ENCODE measurements around the gene P4HA2.
"Not testable (repeated sequence)": the region's sequence is repeated elsewhere in the genome, so short reads cannot be mapped to it uniquely, and the experiment has no call there.

The P4HA2 gene

GRCh38 chr5:132203916-132204315 lies 23.7 kb downstream of the P4HA2 start:
- no peak for DNase-seq (ENCODE audit: low read depth in 2 of 3, low spot score in 2 of 3)

DNA sequence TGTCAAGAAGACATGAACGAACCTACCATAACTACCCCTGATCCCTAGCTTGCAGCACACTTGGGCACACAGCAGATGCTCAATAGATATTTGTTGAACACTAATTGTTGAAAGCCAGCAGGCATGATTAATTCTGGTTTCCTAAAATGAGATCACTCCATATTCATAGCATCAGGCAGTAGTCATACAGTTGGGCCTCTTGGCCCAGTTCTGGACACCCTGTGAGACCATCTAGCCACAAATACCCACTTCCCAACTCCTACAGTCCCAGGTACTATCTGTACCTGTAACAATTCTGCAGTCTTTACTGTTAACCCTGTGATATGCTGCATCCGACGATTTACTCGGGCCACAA lies 24.2 kb downstream of the P4HA2 start:
- no peak for DNase-seq (ENCODE audit: low read depth in 2 of 3, low spot score in 2 of 3)

DNA sequence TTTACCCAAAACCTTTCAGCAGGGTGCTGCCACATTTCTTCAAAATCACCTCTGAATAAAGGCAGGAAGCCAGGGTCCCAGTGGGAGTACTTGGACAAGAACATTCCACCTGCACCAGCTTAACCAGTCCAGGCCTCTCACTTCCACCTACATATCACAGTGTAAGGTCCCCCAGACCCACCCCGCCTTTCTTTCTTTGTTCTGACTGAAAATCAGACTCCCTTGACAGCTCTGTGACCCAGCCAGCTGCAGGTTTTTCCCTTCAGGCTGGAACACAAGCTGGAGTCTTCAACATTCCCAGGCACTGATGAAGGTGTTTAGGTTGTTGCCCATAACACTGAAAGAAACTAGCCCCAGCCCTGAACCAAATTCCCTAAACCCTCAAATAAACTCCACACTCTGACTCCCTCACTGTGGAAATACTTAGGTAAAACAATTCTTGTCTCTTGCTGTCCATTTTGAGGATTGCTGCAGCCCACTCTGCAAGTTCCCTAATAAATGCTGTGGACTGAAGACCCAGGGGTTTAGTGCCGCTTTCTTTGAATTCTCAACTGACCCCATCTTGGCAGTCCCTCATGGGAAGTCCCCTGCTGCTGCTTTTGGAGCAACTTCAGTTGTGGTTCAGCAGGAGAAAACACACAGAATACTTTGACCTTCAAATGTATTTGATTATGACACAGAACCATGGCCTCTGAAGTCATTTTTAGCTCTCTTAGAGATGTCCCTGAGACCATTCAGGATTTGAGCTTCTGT lies 24.8 kb downstream of the P4HA2 start:
- DNase-seq (ENCODE audit: low read depth in 2 of 3, low spot score in 2 of 3) = no peak

DNA sequence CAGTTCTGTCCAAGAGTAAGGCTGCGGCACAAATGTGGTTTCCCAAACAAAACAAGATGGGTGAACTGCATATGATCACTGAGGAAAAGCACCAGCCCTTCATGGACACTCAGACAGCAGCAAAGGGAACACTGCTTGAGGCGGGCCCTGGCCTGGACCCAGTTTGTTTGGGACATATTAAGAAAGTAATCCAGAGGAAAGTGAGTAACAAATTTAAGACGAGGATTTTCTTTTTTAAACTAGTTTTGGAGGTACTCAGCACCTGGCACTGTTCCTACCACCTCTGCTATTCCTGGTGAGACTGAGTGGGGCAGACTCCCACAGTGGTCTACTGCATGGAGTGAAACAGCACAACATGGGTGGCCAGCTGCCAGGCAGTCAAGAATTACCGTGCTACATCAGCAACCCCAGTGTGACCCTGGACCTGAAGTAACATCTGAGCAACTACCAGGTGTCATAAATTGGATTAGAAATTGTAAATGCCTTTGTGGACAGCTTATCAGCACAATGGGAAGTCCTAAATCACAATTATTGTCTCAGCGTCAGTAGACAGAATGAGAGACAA lies 28.5 kb downstream of the P4HA2 start:
- DNase-seq (ENCODE audit: low read depth in 2 of 3, low spot score in 2 of 3) = no peak

DNA sequence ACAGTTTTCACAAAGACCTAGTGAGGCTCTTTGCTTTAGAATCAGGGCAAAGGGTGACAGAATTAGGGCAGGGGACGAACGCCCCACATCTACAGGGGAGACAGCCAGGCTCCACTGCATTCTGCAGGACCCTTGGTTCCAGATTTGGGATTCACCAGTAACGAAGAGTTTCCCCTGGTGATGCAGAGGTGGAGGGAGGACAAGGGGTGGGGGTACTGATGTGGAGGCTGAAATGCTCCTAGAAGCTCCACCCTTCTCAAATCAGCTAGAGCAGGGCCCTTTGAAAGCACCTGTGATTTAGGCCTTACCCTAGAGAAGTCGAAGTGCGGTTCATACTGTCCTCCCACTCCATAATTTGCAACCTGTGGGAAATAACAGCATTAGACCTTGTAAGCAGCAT lies 29.1 kb downstream of the P4HA2 start:
- DNase-seq (ENCODE audit: low read depth in 2 of 3, low spot score in 2 of 3) = no peak

DNA sequence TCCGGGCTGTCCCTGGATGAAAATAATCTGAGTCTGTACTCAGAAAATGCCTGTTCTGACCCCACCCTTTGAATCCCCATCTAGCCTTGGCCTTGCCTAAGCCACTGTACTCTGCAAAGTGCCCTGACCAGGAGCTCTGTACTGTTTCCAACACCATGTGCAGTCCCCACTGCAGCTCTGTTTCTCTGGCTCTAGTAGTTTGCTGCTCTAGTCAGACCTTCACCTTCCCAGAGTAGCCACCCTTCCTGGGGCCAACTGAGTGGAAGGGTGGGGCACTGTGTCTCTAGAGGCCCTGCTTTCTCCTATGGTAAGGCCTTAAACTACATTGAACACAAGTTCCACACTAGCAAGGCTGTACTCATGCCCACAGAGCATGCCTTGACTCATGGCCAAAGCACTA lies 31.9 kb downstream of the P4HA2 start:
- DNase-seq (ENCODE audit: low read depth in 2 of 3, low spot score in 2 of 3) = no peak

DNA sequence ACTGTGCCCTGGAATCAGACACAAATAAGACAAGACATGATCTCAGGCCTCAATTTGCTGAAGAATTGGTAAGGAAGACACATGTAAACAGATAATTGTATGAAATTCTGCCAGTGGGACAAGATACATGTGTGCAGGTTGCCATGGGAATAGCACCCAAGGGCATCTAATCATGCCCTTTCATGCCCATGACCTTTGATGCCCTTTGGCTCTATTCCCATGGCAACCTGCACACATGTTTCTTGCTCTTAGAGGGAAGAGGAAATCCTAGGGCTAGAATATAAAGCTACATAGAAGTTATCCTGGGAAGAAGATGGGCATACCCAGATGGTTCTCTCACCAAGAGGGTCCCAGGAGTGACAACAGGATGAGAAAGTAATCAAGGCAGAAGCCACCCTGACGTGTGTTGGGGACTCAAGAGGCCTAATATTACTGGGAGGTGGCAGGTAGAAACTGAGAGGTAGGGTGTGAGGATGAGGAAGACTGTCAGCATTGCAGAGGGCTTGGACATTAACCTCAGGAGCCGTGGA lies 34.4 kb downstream of the P4HA2 start:
- no peak for DNase-seq (ENCODE audit: low read depth in 2 of 3, low spot score in 2 of 3)

GRCh38 chr5:132190161-132190817 lies 37.4 kb downstream of the P4HA2 start:
- no peak for DNase-seq (ENCODE audit: low read depth in 2 of 3, low spot score in 2 of 3)

DNA sequence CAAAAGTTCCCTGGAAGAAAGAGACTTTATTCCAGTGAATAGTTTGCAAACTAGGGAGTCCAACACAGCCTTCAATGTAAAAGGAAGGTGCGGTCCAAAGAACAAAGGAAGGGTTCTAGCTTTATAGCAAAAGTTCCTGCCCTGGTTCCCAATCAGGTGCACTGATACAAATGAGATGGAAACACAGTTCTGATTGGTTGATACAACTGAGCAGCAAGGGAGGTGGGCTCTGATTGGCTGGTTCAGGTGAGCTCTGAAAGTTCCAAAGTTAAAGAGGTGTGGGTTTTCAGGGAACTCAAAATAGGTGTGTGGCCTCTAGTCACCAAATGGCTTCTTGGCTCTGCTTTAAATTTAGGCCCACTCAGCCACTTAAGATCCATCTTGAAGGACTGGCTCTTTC lies 43.1 kb downstream of the P4HA2 start:
- no peak for DNase-seq (ENCODE audit: low read depth in 2 of 3, low spot score in 2 of 3)

GRCh38 chr5:132183723-132184122 lies 43.9 kb downstream of the P4HA2 start:
- no peak for DNase-seq (ENCODE audit: low read depth in 2 of 3, low spot score in 2 of 3)

DNA sequence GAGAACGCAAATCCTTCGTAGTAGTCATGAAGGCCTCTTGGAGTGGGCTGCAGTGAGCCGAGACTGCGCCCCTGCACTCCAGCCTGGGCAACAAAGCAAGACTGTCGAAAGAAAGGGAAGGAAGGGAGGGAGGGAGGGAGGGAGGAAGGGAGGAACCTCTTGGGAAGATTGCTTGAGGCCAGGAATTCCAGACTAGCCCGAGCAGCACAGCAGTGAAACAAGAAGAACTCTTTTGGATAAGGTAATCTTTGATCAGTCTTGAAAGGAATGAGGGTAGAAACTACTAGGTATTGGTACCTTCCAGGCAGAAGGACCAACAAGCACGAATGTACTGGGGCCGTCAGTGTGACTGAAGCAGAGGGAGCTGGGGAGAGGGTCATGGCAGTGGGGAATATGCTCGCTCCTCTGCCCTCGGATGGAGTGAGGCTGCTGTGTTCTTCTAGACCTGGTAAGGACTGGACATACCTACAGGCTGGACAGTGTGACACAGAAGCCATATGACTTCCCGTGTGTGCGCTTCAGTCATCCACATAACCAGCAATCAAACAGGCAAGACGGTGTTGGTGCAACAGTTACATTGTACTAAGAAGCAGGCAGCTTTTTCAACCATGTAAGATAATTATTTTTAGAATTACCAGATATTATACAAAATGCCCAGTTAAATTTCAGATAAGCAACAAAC lies 45.2 kb downstream of the P4HA2 start:
- DNase-seq (ENCODE audit: low read depth in 2 of 3, low spot score in 2 of 3) = no peak

DNA sequence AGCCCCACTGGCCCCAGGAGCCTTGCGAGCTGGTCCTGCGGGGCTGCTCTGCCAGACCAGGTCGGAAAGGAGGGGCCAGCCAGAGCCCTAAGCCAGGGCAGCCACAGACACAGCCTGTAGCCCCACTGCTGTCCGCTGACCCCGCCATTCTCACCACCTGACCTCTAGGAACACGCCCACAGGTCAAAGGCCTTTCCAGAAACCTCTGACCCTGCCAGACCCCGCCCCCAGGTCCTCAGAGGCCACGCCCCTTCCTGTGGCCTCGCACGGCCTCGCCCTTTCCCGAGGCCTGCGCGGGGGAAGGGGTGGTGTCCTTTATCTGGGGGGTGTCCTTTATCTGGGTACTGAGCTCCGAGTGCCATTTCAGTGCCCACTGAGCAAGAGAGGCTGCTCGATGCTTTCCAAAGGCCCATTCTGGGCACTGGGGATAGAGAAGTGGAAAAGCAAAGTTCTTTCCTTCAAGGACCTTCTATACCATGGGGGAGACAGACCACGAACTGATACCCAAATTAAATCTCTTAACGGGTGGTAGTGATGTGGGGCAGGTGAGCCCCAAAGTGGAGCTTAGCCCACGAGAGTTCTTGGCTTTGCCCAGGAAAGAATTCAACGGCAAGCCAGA lies 46.5 kb downstream of the P4HA2 start:
- DNase-seq (ENCODE audit: low read depth in 2 of 3, low spot score in 2 of 3) = no peak

- no peak for DNase-seq (ENCODE audit: low read depth in 2 of 3, low spot score in 2 of 3)
Observed at GRCh38 chr5:132180134-132180745, 47.4 kb downstream of the P4HA2 start.

- DNase-seq (ENCODE audit: low read depth in 2 of 3, low spot score in 2 of 3) = no peak
Observed at GRCh38 chr5:132179405-132179804, 48.2 kb downstream of the P4HA2 start.

- DNase-seq (ENCODE audit: low read depth in 2 of 3, low spot score in 2 of 3) = no peak
Observed at GRCh38 chr5:132177691-132178149, 49.9 kb downstream of the P4HA2 start.

DNA sequence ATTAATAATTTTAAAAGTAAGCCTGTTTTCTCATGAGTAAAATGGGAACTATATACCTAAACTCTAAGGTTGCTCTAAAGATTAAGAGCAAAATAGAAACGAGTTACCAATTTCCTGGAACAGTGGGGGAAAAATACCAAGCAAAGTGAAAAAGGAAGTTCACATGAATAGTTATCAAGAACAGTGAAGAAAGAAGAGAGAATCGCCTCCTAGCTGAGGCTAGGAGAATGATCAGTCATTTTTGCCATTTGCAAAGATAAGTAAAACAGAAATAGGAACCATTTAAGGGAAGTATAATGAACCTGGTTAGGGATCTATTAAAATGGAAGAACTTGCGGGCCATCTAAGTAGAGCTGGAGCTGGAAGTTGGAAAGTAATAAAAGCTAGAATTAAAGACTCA lies 50.7 kb downstream of the P4HA2 start:
- DNase-seq (ENCODE audit: low read depth in 2 of 3, low spot score in 2 of 3) = no peak

DNA sequence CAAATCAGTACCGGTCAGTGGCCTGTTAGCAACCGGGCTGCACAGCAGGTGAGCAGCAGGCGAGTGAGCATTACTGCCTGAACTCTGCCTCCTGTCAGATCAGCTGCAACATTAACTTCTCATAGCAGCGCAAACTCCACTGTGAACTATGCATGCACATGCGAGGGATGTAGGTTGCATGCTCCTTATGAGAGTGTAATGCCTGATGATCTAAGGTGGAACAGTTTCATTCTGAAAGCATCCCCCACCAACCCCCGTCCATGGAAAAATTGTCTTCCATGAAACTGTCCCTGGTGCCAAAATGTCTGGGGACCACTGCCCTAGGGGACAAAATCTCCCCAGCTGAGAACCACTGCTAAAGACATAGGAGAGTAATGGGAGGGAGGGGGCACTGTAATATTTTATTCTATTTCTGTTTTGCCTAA lies 51.1 kb downstream of the P4HA2 start:
- DNase-seq (ENCODE audit: low read depth in 2 of 3, low spot score in 2 of 3) = no peak

- DNase-seq (ENCODE audit: low read depth in 2 of 3, low spot score in 2 of 3) = no peak
Observed at GRCh38 chr5:132162945-132163344, 64.7 kb downstream of the P4HA2 start.

DNA sequence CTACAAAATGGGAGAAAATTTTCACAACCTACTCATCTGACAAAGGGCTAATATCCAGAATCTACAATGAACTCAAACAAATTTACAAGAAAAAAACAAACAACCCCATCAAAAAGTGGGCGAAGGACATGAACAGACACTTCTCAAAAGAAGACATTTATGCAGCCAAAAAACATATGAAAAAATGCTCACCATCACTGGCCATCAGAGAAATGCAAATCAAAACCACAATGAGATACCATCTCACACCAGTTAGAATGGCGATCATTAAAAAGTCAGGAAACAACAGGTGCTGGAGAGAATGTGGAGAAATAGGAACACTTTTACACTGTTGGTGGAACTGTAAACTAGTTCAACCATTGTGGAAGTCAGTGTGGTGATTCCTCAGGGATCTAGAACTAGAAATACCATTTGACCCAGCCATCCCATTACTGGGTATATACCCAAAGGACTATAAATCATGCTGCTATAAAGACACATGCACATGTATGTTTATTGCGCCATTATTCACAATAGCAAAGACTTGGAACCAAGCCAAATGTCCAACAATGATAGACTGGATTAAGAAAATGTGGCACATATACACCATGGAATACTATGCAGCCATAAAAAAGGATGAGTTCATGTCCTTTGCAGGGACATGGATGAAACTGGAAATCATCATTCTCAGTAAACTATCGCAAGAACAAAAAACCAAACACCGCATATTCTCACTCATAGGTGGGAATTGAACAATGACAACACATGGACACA lies 65.9 kb downstream of the P4HA2 start:
- not testable (repeated sequence) for DNase-seq (ENCODE audit: low read depth in 2 of 3, low spot score in 2 of 3)

GRCh38 chr5:132156413-132156812 lies 71.2 kb downstream of the P4HA2 start:
- DNase-seq (ENCODE audit: low read depth in 2 of 3, low spot score in 2 of 3) = no peak
